HEK293T (cell line): Measurements from ENCODE around the gene EFHB.

Source experiments
- ELF4 ChIP-seq: fragments of 450-650 bp; IDR thresholded peaks from 2 replicates; pipeline ENCODE4 v1.6.1; 2017; ENCODE audit warnings: antibody characterized with exemption
- FOXK2 ChIP-seq: fragments of 450-650 bp; IDR thresholded peaks from 2 replicates; pipeline ENCODE4 v1.6.1; 2016; ENCODE audit warnings: mild to moderate bottlenecking
- FOXM1 ChIP-seq: fragments of 450-650 bp; IDR thresholded peaks from 2 replicates; pipeline ENCODE4 v1.6.1; 2017; ENCODE audit warnings: mild to moderate bottlenecking, borderline replicate concordance
- LEF1 ChIP-seq: fragments of 450-650 bp; IDR thresholded peaks from 2 replicates; pipeline ENCODE4 v1.6.1; 2017; ENCODE audit warnings: mild to moderate bottlenecking, borderline replicate concordance
- NFRKB ChIP-seq: fragments of 450-650 bp; IDR thresholded peaks from 2 replicates; pipeline ENCODE4 v1.6.1; 2016; ENCODE audit warnings: mild to moderate bottlenecking, moderate library complexity
- PKNOX1 ChIP-seq: fragments of 450-650 bp; IDR thresholded peaks from 2 replicates; pipeline ENCODE4 v1.6.1; 2016
- SP1 ChIP-seq: fragments of 450-650 bp; IDR thresholded peaks from 2 replicates; pipeline ENCODE4 v1.6.1; 2017
- SUZ12 ChIP-seq: fragments of 450-650 bp; IDR thresholded peaks from 2 replicates; pipeline ENCODE4 v1.6.1; 2016; ENCODE audit warnings: mild to moderate bottlenecking
- TARDBP ChIP-seq: fragments of 450-650 bp; IDR thresholded peaks from 2 replicates; pipeline ENCODE4 v1.6.1; 2016

- TF ChIP-seq TARDBP (no peak), SUZ12 (no peak), FOXM1 (no peak), ELF4 (no peak), NFRKB (no peak), FOXK2 (no peak), LEF1 (no peak), SP1 (no peak), PKNOX1 (no peak)
These were observed 45.4 kb downstream of the EFHB start for GRCh38 chr3:19888428-19889152.
